NCI-H1694 treated with DMSO at 0.1 percent for 48 hours (cell line): Measurements from ENCODE around the gene NT5C.

Experiments used
- DNase-seq: peaks from one replicate; lab custom pipeline; 2025; lab: John Stamatoyannopoulos, UW

NT5C gene

GRCh38 chr17:75091855-75092327, 39.7 kb downstream of the NT5C start:
- DNase-seq: no peak

- DNase-seq: no peak
Measured at GRCh38 chr17:75090871-75091854, 40.4 kb downstream of the NT5C start.

- DNase-seq: no peak
Measured at GRCh38 chr17:75088465-75089417, 42.8 kb downstream of the NT5C start.

GRCh38 chr17:75087558-75088453, 43.7 kb downstream of the NT5C start, which contains the start of gene SLC16A5:
Gene SLC16A5, plus strand, starts transcription at chr17:75087954. Its CDS starts 5,683 bp downstream, at chr17:75093637.
- DNase-seq: no peak

GRCh38 chr17:75087182-75087557, 44.4 kb downstream of the NT5C start:
- no peak for DNase-seq

GRCh38 chr17:75086496-75087181, 44.9 kb downstream of the NT5C start:
- no peak for DNase-seq

GRCh38 chr17:75084039-75084660, 47.4 kb downstream of the NT5C start:
- no peak for DNase-seq

GRCh38 chr17:75082683-75083082, 48.9 kb downstream of the NT5C start:
- no peak for DNase-seq

GRCh38 chr17:75081611-75082540, 49.7 kb downstream of the NT5C start:
- no peak for DNase-seq
